Measurements from ENCODE around the gene RSL1D1.

DNA sequence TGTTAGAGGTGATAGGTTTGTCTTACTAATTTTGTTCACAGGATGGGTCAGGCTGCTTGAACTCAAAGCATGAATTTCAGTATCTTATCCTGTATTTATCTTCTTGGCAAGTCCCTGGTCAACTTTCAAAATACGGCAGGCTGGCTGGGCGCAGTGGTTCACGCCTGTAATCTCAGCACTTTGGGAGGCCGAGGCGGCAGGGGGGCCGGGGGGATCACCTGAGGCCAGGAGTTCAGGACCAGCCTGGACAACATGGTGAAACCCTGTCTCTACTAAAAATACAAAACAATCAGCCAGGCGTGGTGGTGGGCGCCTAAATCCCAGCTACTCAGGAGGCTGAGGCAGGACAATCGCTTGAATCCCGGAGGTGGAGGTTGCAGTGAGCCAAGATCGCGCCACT lies 25.0 kb upstream of the RSL1D1 start:
- TF ChIP-seq POLR2A (IDR thresholded peaks at IDR 0.05; ENCODE audit: low read length), result no peak
- no peak for TF ChIP-seq GATA1 (IDR thresholded peaks at IDR 0.05; ENCODE audit: low read depth, low read length)
